ENCODE data around the gene KCNK6.

DNA sequence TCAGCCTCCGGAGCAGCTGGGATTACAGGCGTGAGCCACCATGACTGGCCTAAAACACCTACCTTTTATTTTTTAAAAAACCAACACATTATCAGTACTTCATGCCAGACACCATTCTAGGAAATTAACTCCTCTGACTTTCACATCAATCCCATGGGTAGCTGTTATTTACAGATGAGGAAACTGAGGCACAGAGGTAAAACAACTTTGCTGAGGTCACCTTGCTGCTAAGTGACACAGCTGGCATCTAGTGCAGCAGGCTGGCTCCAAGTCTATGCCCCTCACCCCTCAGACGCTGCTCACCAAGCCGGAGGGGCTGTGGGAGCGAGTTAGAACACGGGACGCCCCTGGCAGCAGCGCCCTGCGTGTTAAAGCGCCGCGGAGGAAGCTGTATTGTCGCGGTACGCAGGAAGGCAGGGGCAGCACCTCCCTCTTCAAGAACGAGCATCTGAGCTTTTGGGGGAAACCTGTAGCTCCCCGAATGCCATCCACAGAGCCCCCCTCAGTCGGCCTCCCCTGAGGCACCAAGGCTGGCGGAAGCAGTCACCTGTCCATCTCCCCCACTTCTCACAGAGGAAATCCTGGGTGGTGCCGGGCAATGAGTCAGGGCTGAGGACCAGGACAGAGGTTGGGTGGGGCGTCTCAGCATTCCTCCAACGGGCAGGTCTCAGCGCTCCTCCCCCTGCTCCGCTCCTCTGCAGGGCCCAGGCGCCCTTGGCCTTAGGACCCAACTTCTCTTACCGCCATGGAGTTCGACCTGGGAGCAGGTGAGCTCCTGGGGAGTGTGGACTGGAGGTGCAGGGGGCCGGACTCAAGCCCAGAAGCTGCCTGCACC lies 15.9 kb upstream of the KCNK6 start, which contains the start of gene C19orf33:
- TF ChIP-seq CTCF (IDR thresholded peaks at IDR 0.05): no peak
- peak in 1 of 3 donors; percentile 19 for TF ChIP-seq POLR2A (IDR thresholded peaks at IDR 0.05)

All from body of pancreas (tissue), 4 donors.